Measurements from ENCODE around the gene HINT2.
A peak's percentile ranks its signal among the peaks of the same experiment; 100 is the strongest.

- TF ChIP-seq CTCF (IDR thresholded peaks at IDR 0.05) (peak; percentile 75 to 92 (median 84)), POLR2A (IDR thresholded peaks at IDR 0.05) (no peak)
Measured at GRCh38 chr9:35790385-35791296, 24.2 kb downstream of the HINT2 start.

Data from heart left ventricle (tissue), 13 donors.